HepG2 (cell line): ENCODE measurements around the gene RAN. TPM values are rescaled to one million over a fixed set of nuclear protein-coding genes. Genes with fewer than 3 reads are reported as not detected.

ENCODE experiments used
- ETV5 ChIP-seq: IDR thresholded peaks from 2 replicates; pipeline ENCODE4 v1.6.1; 2018; ENCODE audit warnings: missing biosample characterization, missing genetic modification reagents, inconsistent platforms, borderline replicate concordance
- HNRNPH1 ChIP-seq: fragments of 200-400 bp; formaldehyde crosslinking; optimal IDR thresholded peaks from 2 replicates; pipeline ENCODE3; 2017; ENCODE audit warnings: mild to moderate bottlenecking, low read depth, low read length
- MIER2 ChIP-seq: IDR thresholded peaks from 2 replicates; pipeline ENCODE4 v1.6.1; 2016; ENCODE audit warnings: missing biosample characterization, missing genetic modification reagents
- MTF2 ChIP-seq: sonication (generic); formaldehyde crosslinking; IDR thresholded peaks from 2 replicates; pipeline ENCODE4 v1.5.0; 2020; ENCODE audit warnings: missing genetic modification reagents, borderline replicate concordance
- RXRB ChIP-seq: IDR thresholded peaks from 2 replicates; pipeline ENCODE4 v1.6.1; 2016; ENCODE audit warnings: borderline replicate concordance, missing genetic modification reagents, missing compliant biosample characterization
- SAFB2 ChIP-seq: sonication (generic); formaldehyde crosslinking; IDR thresholded peaks from 2 replicates; pipeline ENCODE4 v1.5.1; 2020; ENCODE audit warnings: missing genetic modification reagents, low read depth, mild to moderate bottlenecking, borderline replicate concordance
- SRSF4 ChIP-seq: fragments of 200-400 bp; formaldehyde crosslinking; IDR thresholded peaks from one replicate; pipeline ENCODE4 v1.6.1; 2018; ENCODE audit warnings: mild to moderate bottlenecking, low read depth, low read length, moderate library complexity; ENCODE audit not compliant: poor library complexity, severe bottlenecking
- TAF15 ChIP-seq: fragments of 200-400 bp; formaldehyde crosslinking; IDR thresholded peaks from one replicate; pipeline ENCODE4 v1.6.1; 2018; ENCODE audit warnings: mild to moderate bottlenecking, low read depth, low read length; ENCODE audit not compliant: poor library complexity, severe bottlenecking
- ZNF12 ChIP-seq: sonication (generic); formaldehyde crosslinking; IDR thresholded peaks from 2 replicates; pipeline ENCODE4 v1.5.0; 2020; ENCODE audit warnings: missing genetic modification reagents
- ZNF326 ChIP-seq: sonication (generic); formaldehyde crosslinking; IDR thresholded peaks from 2 replicates; pipeline ENCODE4 v1.4.0; 2020; ENCODE audit warnings: missing genetic modification reagents, borderline replicate concordance
- ZNF564 ChIP-seq: sonication (generic); formaldehyde crosslinking; IDR thresholded peaks from 2 replicates; pipeline ENCODE4 v1.8.1; 2023; ENCODE audit warnings: mild to moderate bottlenecking, missing genetic modification reagents
- ZNF773 ChIP-seq: sonication (generic); formaldehyde crosslinking; IDR thresholded peaks from 2 replicates; pipeline ENCODE4 v1.4.0; 2020; ENCODE audit warnings: missing genetic modification reagents, borderline replicate concordance
- ZNF781 ChIP-seq: sonication (generic); formaldehyde crosslinking; IDR thresholded peaks from 2 replicates; pipeline ENCODE4 v1.5.1; 2020; ENCODE audit warnings: borderline replicate concordance, mild to moderate bottlenecking, missing genetic modification reagents; ENCODE audit errors: not compliant biosample characterization
- ZNF883 ChIP-seq: sonication (generic); formaldehyde crosslinking; IDR thresholded peaks from 2 replicates; pipeline ENCODE4 v1.5.1; 2020; ENCODE audit warnings: mild to moderate bottlenecking, missing genetic modification reagents; ENCODE audit errors: not compliant biosample characterization
- polyA plus RNA-seq, 8 experiments: library from polyadenylated mRNA; depleted of rRNA in 3 of 8; stranded (reverse) in 7 of 8; unstranded in 1 of 8; fragments of >200 nt; fragmentation: Illumina TruSeq in 4 of 8; extraction: Trizol in 4 of 8; gene quantifications; 2 replicates each; pipeline versions ENCODE4 v1.2.1 to v1.2.3, GENCODE V29; 2011 to 2016; ENCODE audit warnings: low read depth in 4 of 8, missing spikeins in 1 of 8, mixed read lengths in 1 of 8; ENCODE audit not compliant: insufficient read depth in 1 of 8
- total RNA-seq, 5 experiments: library from RNA; depleted of rRNA; stranded (reverse); fragments of >200 nt; fragmentation: Illumina TruSeq; extraction: Trizol; gene quantifications; 2 replicates each; pipeline ENCODE4 v1.2.3, GENCODE V29; 2016; ENCODE audit warnings: low read depth in 1 of 5
- TF ChIP-seq, protein P1 (sequence below): sonication (generic); formaldehyde crosslinking; IDR thresholded peaks from 2 replicates; pipeline ENCODE4 v1.8.0; 2023; ENCODE audit warnings: mild to moderate bottlenecking, missing genetic modification reagents
- TF ChIP-seq, protein P2 (sequence below): sonication (generic); formaldehyde crosslinking; IDR thresholded peaks from 2 replicates; pipeline ENCODE4 v1.5.0; 2020; ENCODE audit warnings: missing genetic modification reagents
- TF ChIP-seq, protein P3 (sequence below), 2 experiments: IDR thresholded peaks; 2 replicates each; pipeline ENCODE4 v1.6.1; 2011 to 2012; ENCODE audit warnings: low read length in 2 of 2, borderline replicate concordance in 1 of 2, low read depth in 1 of 2, mild to moderate bottlenecking in 1 of 2, moderate library complexity in 1 of 2
- TF ChIP-seq, protein P4 (sequence below): sonication (generic); formaldehyde crosslinking; IDR thresholded peaks from 2 replicates; pipeline ENCODE4 v1.4.0; 2020; ENCODE audit warnings: missing genetic modification reagents
- TF ChIP-seq, protein P5 (sequence below): sonication (generic); formaldehyde crosslinking; IDR thresholded peaks from 2 replicates; pipeline ENCODE4 v1.4.0; 2020; ENCODE audit warnings: mild to moderate bottlenecking, missing genetic modification reagents

The RAN gene
- total and polyA plus RNA-seq, 2 of the 13 experiments (the other 11 are each of a cell fraction or from before 2014, with no cell fraction given), result 1,335 to 1,630 TPM

DNA sequence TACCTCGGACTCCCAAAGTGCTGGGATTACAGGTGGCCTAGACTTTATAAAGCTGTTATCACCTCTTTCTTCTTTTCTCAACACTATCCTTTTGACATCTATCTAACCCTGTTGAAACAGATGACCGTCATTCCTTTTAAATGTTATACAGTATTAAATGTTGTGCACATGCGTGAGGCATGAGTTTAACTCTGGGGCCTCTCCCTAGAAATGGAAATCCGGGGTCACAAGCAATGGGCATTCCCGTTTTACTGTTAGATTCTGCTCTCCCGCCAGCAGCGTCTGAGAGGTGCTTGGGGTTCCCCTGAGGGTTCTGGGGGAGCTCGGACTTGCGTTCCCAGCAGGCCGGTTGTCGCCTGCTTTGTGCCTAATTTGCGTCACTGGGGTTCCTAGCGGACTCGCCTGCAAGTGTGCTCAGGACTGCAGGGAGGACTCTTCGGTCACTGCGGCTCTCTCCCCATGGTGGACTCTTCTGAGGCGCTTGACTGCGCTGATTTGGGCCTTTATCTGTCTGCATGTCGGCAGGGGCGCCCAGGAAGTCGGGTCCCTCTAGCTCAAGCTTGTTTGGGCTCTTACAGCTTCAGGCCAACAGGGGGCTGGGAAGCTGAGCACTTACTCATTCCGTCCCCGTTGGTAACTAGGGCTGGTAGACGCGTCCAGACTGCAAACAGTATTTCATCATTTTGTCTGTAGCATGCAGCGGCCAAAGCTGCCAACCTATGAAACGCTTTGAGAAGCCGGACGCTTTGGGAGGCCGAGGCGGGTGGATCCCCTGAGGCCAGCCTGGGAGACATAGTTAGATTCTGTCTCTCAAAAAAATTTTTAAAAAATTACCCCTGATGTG is 1.2 kb upstream of the RAN start (continued):
- TF ChIP-seq SAFB2 (CRISPR knock-in tag), result 0 out of 2 replicates have a peak, but pooled peaks have one; percentile 31
- TF ChIP-seq, protein P1, sequence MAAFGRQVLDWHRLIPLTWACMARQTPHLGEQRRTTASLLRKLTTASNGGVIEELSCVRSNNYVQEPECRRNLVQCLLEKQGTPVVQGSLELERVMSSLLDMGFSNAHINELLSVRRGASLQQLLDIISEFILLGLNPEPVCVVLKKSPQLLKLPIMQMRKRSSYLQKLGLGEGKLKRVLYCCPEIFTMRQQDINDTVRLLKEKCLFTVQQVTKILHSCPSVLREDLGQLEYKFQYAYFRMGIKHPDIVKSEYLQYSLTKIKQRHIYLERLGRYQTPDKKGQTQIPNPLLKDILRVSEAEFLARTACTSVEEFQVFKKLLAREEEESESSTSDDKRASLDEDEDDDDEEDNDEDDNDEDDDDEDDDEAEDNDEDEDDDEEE (CRISPR knock-in tag), result no peak
- no peak for TF ChIP-seq ZNF781 (CRISPR knock-in tag)
- no peak for TF ChIP-seq SRSF4
- TF ChIP-seq, protein P2, sequence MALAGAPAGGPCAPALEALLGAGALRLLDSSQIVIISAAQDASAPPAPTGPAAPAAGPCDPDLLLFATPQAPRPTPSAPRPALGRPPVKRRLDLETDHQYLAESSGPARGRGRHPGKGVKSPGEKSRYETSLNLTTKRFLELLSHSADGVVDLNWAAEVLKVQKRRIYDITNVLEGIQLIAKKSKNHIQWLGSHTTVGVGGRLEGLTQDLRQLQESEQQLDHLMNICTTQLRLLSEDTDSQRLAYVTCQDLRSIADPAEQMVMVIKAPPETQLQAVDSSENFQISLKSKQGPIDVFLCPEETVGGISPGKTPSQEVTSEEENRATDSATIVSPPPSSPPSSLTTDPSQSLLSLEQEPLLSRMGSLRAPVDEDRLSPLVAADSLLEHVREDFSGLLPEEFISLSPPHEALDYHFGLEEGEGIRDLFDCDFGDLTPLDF (CRISPR knock-in tag), result no peak; the same call in 1 of the 2 replicates
- TF ChIP-seq HNRNPH1, result no peak
- TF ChIP-seq RXRB (CRISPR knock-in tag), result peak; percentile 59; the same call in 1 of the 2 replicates
- TF ChIP-seq ZNF12 (CRISPR knock-in tag), result peak; percentile 82; the same call in 1 of the 2 replicates
- TF ChIP-seq MTF2 (CRISPR knock-in tag), result no peak
- peak; percentile 45; the same call in 1 of the 2 replicates for TF ChIP-seq ETV5 (CRISPR knock-in tag)
- TF ChIP-seq, protein P3, sequence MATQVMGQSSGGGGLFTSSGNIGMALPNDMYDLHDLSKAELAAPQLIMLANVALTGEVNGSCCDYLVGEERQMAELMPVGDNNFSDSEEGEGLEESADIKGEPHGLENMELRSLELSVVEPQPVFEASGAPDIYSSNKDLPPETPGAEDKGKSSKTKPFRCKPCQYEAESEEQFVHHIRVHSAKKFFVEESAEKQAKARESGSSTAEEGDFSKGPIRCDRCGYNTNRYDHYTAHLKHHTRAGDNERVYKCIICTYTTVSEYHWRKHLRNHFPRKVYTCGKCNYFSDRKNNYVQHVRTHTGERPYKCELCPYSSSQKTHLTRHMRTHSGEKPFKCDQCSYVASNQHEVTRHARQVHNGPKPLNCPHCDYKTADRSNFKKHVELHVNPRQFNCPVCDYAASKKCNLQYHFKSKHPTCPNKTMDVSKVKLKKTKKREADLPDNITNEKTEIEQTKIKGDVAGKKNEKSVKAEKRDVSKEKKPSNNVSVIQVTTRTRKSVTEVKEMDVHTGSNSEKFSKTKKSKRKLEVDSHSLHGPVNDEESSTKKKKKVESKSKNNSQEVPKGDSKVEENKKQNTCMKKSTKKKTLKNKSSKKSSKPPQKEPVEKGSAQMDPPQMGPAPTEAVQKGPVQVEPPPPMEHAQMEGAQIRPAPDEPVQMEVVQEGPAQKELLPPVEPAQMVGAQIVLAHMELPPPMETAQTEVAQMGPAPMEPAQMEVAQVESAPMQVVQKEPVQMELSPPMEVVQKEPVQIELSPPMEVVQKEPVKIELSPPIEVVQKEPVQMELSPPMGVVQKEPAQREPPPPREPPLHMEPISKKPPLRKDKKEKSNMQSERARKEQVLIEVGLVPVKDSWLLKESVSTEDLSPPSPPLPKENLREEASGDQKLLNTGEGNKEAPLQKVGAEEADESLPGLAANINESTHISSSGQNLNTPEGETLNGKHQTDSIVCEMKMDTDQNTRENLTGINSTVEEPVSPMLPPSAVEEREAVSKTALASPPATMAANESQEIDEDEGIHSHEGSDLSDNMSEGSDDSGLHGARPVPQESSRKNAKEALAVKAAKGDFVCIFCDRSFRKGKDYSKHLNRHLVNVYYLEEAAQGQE (IDR thresholded peaks at IDR 0.05; ENCODE audit: borderline replicate concordance in 1 of 2, low read depth in 1 of 2, low read length in 2 of 2), result no peak
- TF ChIP-seq, protein P4, sequence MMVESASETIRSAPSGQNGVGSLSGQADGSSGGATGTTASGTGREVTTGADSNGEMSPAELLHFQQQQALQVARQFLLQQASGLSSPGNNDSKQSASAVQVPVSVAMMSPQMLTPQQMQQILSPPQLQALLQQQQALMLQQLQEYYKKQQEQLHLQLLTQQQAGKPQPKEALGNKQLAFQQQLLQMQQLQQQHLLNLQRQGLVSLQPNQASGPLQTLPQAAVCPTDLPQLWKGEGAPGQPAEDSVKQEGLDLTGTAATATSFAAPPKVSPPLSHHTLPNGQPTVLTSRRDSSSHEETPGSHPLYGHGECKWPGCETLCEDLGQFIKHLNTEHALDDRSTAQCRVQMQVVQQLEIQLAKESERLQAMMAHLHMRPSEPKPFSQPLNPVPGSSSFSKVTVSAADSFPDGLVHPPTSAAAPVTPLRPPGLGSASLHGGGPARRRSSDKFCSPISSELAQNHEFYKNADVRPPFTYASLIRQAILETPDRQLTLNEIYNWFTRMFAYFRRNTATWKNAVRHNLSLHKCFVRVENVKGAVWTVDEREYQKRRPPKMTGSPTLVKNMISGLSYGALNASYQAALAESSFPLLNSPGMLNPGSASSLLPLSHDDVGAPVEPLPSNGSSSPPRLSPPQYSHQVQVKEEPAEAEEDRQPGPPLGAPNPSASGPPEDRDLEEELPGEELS (CRISPR knock-in tag), result no peak
- TF ChIP-seq, protein P5, sequence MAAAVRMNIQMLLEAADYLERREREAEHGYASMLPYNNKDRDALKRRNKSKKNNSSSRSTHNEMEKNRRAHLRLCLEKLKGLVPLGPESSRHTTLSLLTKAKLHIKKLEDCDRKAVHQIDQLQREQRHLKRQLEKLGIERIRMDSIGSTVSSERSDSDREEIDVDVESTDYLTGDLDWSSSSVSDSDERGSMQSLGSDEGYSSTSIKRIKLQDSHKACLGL (CRISPR knock-in tag), result peak; percentile 4; the same call in 1 of the 2 replicates
- TF ChIP-seq ZNF564 (CRISPR knock-in tag), result no peak
- TF ChIP-seq MIER2 (CRISPR knock-in tag), result no peak
- no peak for TF ChIP-seq TAF15
- no peak for TF ChIP-seq ZNF326 (CRISPR knock-in tag)
- no peak for TF ChIP-seq ZNF883 (CRISPR knock-in tag)
- TF ChIP-seq ZNF773 (CRISPR knock-in tag), result no peak
